NK-92 (cell line): ENCODE results near the gene OR10G7.

Source experiments
- DNase-seq: peaks from one replicate; lab custom pipeline; 2025; ENCODE audit not compliant: unreplicated experiment; lab: John Stamatoyannopoulos, UW

Gene OR10G7

GRCh38 chr11:124041254-124041653 lies at the start of gene OR10G7:
Gene OR10G7 (minus strand): TSS chr11:124041325. CDS start chr11:124039001, 2,324 bp downstream.
- no peak for DNase-seq

GRCh38 chr11:124085997-124086846 lies 45.1 kb upstream of the OR10G7 start:
- no peak for DNase-seq

GRCh38 chr11:124085583-124085982 lies 44.5 kb upstream of the OR10G7 start:
- DNase-seq, result no peak

- DNase-seq, result no peak
Measured at GRCh38 chr11:124082371-124082770, 41.2 kb upstream of the OR10G7 start.

GRCh38 chr11:124081483-124081882 lies 40.4 kb upstream of the OR10G7 start:
- DNase-seq, result no peak

- DNase-seq, result no peak
Measured at GRCh38 chr11:124080327-124081001, 39.3 kb upstream of the OR10G7 start.

- no peak for DNase-seq
Measured at GRCh38 chr11:124079631-124080326, 38.7 kb upstream of the OR10G7 start.

- DNase-seq, result no peak
Measured at GRCh38 chr11:124078591-124078990, 37.5 kb upstream of the OR10G7 start.

- DNase-seq, result no peak
Measured at GRCh38 chr11:124077266-124077665, 36.1 kb upstream of the OR10G7 start.

GRCh38 chr11:124075841-124076651 lies 34.9 kb upstream of the OR10G7 start:
- DNase-seq, result no peak

- DNase-seq, result no peak
Measured at GRCh38 chr11:124075492-124075840, 34.3 kb upstream of the OR10G7 start.

- no peak for DNase-seq
Measured at GRCh38 chr11:124074554-124074953, 33.4 kb upstream of the OR10G7 start.

GRCh38 chr11:124072147-124072546 lies 31.0 kb upstream of the OR10G7 start:
- DNase-seq, result no peak

GRCh38 chr11:124071623-124071948 lies 30.5 kb upstream of the OR10G7 start:
- no peak for DNase-seq

- DNase-seq, result no peak
Measured at GRCh38 chr11:124070915-124071622, 29.9 kb upstream of the OR10G7 start.

- DNase-seq, result no peak
Measured at GRCh38 chr11:124069429-124070401, 28.6 kb upstream of the OR10G7 start.

- no peak for DNase-seq
Measured at GRCh38 chr11:124068601-124069110, 27.5 kb upstream of the OR10G7 start.

GRCh38 chr11:124052966-124053365 lies 11.8 kb upstream of the OR10G7 start:
- no peak for DNase-seq

GRCh38 chr11:124050748-124051147 lies 9.6 kb upstream of the OR10G7 start:
- DNase-seq, result no peak
